NCI-H1092 (cell line): ENCODE measurements around the gene TUBB.
"Not testable (repeated sequence)": the region's sequence is repeated elsewhere in the genome, so short reads cannot be mapped to it uniquely, and the experiment has no call there.

Experiments
- DNase-seq: peaks from one replicate; lab custom pipeline; 2025; lab: John Stamatoyannopoulos, UW

Gene TUBB

DNA sequence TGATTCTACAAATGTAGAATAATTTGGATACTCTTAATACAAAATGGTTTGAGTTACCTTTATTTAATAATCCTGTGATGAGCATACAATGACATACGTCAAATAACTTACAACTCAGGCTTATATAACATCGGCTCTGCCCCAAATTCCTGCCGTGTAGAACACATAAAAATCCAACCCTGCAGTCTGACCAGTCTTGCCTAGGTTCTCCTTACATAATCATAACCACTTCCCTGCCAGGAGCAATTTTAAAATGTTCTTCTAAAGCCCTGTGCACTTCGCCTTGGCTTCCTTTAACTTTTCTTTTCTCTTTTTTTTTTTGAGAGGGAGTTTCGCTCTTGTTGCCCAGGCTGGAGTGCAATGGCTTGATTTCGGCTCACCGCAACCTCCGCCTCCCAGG lies 40.4 kb downstream of the TUBB start:
- DNase-seq = no peak

DNA sequence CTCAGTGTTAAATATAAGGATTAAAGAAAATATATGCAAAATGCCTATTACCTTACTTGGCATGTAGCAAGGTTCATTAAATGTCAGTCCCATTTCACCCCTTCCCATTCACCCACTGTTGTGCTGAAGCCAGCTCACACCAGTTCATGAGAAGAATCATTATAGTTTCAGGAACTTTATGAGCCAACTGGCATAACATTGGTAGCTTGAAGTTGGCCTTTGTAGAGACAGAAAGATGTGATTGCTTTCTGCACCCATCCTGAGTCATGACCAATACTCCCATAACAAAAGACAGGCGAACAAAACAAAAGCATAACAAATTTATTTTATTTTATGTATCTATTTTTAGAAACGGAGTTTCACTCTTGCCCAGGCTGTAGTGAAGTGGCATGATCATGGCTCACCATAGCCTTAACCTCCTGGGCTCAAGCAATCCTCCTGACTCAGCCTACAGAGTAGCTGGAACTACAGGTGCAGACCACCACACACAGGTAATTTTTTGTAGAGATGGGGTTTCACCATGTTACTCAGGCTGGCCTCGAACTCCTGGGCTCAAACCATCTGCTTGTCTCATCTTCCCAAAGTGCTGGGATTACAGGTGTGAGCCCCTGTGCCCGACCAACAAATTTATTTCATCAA lies 41.8 kb downstream of the TUBB start:
- no peak for DNase-seq

DNA sequence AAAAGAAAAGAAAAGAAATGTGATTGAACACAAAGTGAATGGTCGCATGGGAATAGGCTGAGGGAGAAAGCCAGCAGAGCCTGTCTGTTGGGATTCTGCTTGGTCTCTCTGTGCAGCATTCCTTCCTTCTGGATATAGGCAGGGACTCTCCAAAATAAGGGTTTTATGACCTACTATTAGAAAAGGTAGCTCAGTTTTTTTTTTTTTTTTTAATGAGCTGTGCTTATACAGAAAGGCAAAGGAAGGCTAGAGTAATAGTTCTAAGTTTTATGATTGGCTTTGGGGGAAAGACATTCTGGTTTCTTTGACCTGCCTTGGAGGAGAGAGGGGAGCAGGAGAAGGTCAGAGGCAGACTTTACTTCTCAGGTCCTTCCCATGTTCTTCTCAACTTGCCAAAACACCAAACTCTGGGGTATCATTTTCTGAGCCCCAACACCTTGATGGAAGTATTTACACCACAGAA lies 43.0 kb downstream of the TUBB start:
- no peak for DNase-seq

DNA sequence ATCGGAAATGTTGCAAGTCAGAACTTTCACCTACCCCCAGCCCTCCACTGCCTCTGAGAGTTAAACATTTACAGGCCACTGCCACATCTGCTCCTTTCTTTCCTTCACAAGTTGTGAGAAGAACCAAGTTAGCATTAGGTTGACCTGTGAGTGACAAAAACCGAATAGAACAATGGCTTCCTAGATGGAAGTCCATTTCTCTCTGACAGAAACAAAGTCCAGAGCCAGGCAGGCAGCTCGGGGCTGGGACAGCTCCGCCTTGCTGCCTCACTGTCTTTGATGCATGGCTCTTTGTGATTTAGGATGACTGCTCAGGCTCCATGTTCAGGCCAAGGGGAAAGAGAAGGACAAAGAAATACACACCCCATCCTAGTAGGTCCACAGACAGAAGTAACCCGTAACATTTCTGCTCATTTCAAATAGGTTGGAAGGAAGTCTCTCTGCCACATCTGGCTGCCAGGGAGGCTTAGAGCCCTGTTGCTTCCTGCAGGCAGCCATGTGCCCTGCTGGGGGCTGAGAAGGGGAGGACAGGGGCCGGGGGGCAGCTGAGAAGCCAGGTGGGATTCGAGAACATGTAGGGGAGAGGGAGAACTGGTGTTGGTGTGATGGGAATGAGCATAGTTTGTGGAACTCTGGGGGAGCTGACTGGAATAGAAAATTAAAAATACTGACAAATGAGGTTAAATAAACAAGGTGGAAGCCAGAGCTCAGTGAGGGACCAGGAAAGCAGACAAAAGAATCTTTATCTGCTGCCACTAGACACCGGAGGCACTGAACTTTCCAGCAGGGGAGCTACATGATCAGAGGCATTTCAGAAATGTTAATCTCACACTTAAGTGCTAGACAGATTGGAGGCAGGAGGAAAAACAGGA lies 43.7 kb downstream of the TUBB start:
- DNase-seq = no peak

DNA sequence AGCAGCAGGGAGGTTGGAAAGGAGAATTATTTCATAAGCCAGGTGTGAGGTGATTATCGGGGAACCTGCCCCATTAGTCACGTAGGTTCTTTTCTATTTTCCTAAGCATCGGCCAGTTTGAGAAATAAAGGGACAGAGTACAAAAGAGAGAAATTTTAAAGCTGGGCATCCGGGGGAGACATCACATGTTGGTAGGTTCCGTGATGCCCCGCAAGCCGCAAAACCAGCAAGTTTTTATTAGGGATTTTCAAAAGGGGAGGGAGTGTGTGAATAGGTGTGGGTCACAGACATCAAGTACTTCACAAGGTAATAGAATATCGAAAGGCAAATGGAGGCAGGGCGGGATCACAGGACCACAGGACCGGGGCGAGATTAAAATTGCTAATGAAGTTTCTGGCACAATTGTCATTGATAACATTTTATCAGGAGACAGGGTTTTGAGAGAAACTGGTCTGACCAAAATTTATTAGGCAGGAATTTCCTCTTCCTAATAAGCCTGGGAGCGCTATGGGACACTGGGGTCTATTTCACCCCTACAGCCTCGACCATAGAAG lies 44.4 kb downstream of the TUBB start:
- not testable (repeated sequence) for DNase-seq

DNA sequence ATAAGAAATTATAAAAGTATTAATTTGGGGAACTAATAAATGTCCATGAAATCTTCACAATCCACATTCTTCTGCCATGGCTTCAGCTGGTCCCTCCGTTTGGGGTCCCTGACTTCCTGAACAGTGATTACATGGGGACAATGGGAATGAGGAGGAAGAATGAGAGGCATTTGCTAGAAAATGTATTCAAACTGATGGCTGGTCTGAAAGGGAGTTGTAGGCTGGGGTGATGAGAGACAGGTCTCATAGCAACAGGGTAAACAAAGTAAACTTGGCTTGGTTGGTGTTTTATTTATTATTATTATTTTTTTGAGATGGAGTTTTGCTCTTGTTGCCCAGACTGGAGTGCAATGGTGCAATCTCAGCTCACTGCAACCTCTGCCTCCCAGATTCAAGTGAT lies 45.3 kb downstream of the TUBB start:
- not testable (repeated sequence) for DNase-seq

DNA sequence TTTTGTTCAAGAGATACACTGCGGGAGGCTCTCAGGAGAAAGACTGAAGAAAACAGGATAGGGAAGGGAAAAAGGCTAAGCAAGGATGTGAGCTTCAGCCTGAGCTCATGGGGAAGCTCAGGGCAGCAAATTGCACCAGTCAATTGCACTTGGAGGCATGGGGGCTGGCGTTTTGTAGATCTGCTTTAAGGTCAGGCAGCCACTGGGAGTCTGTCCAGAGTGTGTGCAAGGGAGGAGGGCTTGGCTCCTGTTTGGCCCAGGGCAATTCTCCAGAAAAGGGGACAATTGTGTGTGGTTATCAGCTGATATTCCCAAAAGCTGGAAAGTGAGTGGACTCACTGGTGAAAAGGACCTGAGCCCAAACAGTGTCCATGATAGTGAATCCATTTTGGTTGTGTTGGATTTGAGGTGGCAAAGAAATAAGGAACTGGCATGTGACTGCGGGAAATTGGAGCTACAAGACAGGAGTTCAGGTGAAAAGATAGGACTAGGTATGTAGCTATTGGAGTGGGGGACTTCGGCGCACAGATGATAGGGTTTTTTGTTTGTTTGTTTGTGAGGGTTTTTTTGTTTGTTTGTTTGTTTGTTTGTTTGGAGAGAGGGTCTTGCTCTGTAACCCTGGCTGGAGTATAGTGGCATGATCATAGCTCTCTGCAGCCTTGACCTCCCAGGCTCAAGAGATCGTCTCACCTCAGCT lies 46.5 kb downstream of the TUBB start:
- no peak for DNase-seq

DNA sequence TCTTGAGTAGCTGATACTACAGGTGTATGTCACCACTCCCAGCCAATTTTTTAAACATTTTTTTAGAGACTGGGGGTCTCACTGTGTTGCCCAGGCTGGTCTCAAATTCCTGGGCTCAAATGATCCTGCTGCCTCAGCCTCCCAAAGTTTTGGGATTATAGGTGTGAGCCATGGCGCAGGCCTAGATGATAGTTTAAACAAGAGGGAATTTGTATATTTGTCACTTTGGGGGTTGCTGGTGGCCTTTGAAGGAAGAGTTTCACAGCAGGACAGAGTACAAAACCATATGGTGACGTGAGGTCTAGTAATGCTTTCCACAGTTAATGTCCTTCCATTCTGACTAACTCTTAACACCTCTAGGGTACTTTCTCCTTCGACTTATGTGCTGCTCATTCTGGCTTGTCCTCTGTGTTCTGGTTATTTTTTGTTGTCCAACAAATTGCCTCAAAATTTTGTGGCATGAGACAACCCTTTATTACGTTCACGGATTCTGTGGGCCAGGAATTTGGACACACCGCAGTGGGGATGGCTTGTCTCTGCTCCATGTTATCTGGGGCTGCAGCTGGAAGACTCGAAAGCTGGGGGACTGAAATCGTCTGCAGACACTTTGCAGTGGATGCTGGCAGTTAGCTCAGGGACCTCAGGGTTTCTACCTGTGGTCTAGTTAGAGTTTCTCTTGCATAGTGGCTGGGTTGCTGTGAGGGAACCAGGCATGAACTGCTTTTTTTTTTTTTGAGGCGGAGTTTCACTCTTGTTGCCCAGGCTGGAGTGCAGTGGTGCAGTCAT lies 47.2 kb downstream of the TUBB start:
- DNase-seq = no peak

DNA sequence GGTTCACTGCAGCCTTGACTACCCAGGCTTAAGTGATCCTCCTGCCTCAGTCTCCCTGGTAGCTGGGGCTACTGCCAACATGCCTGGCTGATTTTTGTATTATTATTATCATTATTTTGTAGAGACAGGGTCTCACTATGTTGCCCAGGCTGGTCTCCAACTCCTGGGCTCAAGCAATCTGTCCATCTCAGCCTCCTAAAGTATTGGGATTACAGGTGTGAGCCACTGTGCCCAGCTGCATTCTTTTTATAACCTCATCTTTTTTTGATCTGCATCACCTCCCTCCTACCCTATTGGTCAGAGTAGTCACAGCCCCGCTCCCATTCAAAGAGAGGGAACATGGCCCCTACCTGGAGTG lies 47.8 kb downstream of the TUBB start:
- no peak for DNase-seq

DNA sequence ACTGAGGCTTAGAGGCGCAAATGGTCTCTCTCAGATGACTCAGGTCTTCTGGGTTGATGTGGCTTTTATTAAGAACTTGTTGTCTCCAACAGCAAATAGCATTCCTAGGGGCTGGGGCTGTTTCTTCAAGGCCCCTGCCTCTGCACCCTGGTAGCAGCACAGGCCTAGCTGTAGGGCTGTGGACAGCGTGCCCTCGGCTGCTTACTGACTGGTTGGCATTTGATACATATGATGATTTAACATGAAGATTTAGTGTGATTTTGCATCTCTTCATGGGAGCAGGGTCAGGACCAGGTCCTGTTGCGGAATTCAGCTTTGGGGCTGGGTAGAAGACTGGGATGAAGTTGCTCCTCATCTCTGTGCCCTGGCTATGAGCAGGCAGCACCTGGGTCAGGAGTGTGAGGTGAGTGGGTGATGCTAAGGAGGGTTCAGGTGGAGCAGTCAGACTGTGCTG lies 48.5 kb downstream of the TUBB start:
- no peak for DNase-seq

DNA sequence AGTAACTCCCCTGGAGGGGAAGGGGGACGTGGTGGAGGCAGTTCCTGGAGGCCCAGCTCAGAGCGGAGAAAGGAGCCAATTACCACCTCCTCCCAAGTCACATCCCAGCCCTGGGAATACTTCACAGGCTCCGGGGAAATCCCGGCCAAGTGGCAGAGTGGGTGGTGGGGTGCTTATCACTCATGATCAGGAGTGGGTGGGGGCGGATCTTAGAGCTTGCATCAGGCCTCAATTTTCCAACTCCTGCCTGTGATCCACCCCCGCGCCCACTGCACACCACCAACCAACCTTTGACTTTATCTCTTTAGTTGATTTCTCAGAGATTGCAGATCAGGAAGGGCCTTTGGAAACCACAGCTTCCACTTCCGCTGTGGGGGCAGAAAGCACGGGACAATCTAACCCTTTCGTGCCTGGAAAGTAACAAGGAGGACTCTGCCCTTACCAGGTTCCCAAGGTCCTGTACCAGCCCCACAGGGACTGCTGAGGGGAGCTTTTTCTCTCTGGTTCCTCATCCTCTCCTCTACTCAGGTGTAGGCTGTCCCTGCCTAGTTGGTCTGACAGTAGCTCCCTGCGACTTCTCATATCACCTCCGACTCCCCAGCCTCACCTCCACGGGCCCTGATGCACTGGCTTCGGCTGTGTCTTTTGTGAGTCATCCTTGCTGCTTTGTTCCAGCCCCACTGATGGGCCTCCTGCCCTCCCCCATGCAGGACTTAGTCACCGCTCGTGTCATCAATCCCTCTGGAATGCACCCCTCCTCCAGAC lies 49.1 kb downstream of the TUBB start:
- DNase-seq = no peak

DNA sequence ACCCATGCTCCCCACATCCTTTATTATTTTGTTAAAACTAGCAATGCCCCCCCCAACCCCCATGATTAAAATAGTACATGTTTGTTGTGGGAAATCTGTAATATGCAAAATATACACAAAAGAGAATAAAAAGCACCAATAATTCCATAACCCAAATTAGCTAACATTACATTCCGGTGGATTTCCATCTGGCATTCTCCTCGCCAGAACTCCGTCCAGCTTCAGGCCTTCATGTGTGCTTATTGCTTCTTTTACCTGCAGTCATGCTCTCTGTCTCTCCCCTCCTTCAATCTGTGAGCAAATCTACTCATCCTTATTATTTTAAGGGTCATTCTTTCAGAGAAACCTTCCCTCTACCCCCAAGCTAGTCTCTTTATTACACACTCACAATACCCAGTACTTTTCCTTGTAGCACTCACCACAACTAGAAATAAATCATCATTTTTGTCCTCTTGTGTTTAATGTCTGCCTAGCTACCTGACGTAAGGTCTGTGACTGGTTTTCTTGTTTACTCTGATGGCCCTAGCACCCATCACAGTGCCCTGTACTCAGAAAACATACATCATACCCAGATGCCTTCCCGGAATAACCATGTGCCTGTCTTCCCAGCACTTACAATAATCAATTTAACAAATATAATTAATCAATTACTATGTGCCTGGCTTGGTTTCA lies 49.8 kb downstream of the TUBB start:
- DNase-seq = no peak

DNA sequence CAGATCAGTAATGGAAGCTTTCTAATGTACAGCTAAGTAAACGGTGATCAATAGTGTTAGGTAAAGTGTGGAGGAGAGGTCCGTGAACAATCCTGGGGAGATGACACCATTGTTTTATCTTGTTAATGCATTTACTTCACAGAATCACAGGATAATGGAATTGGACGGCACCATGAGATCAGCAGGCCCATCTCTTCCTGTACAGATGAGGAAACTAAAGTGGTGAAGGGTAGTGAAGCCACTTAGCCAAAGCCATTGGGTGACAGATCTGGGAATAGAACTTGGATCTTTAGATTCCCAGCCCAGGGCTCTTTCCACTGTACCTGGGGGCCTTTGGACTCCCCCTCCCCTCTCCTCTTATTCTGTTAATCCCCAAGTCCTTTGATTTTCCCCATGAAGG lies 50.4 kb downstream of the TUBB start:
- no peak for DNase-seq

DNA sequence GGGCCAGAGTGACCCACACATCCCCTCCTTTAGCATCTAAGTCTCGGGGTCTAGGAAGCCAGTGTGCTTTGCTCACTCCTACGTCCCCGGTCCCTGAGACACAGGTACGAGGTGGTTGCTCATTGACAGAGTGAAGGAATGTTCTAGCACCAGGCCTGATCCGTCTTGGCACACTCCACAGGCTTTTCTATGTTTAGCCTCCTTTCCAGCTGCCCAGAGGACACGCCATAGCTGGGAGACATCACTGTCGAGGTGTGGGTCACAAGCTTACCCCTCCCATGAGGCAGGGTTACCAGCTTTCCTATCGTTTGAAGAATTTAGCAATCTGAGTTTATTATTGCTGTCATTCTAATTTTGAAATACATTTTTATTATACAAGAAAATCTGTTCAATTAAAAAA lies 54.5 kb downstream of the TUBB start:
- no peak for DNase-seq
